Skeletal muscle tissue (tissue), 4 donors: ENCODE results near the gene RASA4. TPM values are rescaled to one million over a fixed set of nuclear protein-coding genes. Genes with fewer than 3 reads are reported as not detected.
A peak's percentile ranks its signal among the peaks of the same experiment; 100 is the strongest.
"Not testable (repeated sequence)": the region's sequence is repeated elsewhere in the genome, so short reads cannot be mapped to it uniquely, and the experiment has no call there.

ENCODE experiments used
- H3K27ac ChIP-seq: one replicate; pipeline ENCODE4 v1.7.0; 2013; ENCODE audit warnings: mild to moderate bottlenecking, low read depth, low read length, inconsistent platforms
- H3K27me3 ChIP-seq, 3 donors: one replicate each; pipeline ENCODE4 v1.7.0; 2013; ENCODE audit warnings: low read length in 3 of 3; ENCODE audit not compliant: control insufficient read depth in 3 of 3, insufficient read depth in 3 of 3
- H3K36me3 ChIP-seq, 3 donors: one replicate each; pipeline ENCODE4 v1.7.0; 2013; ENCODE audit warnings: low read length in 3 of 3; ENCODE audit not compliant: control insufficient read depth in 3 of 3, insufficient read depth in 3 of 3
- H3K4me1 ChIP-seq, 3 donors: one replicate each; pipeline ENCODE4 v1.7.0; 2013; ENCODE audit warnings: low read length in 3 of 3, mild to moderate bottlenecking in 3 of 3; ENCODE audit not compliant: control insufficient read depth in 3 of 3, insufficient read depth in 3 of 3
- H3K4me3 ChIP-seq, 3 donors: one replicate each; pipeline ENCODE4 v1.7.0; 2013; ENCODE audit warnings: low read length in 3 of 3
- H3K9ac ChIP-seq, 3 donors: one replicate each; pipeline ENCODE4 v1.7.0; 2013; ENCODE audit warnings: low read length in 3 of 3, mild to moderate bottlenecking in 3 of 3, moderate library complexity in 2 of 3, low read depth in 1 of 3
- H3K9me3 ChIP-seq, 3 donors: one replicate each; pipeline ENCODE4 v1.7.0; 2013; ENCODE audit warnings: low read length in 3 of 3; ENCODE audit not compliant: control insufficient read depth in 3 of 3
- total RNA-seq: library from RNA; depleted of rRNA; stranded (reverse); fragments of >200 nt; gene quantifications from one replicate; pipeline ENCODE4 v1.2.3, GENCODE V29; 2014
- donor health status: Osteomylitis.

The RASA4 gene
- total RNA-seq, 1 donor from 2014 or later, result 17.2 TPM

GRCh38 chr7:102578486-102578885, 38.1 kb downstream of the RASA4 start:
- H3K4me3 ChIP-seq, H3K27ac ChIP-seq, H3K36me3 ChIP-seq, H3K27me3 ChIP-seq, H3K9me3 ChIP-seq, H3K4me1 ChIP-seq, H3K9ac ChIP-seq: not testable (repeated sequence)

DNA sequence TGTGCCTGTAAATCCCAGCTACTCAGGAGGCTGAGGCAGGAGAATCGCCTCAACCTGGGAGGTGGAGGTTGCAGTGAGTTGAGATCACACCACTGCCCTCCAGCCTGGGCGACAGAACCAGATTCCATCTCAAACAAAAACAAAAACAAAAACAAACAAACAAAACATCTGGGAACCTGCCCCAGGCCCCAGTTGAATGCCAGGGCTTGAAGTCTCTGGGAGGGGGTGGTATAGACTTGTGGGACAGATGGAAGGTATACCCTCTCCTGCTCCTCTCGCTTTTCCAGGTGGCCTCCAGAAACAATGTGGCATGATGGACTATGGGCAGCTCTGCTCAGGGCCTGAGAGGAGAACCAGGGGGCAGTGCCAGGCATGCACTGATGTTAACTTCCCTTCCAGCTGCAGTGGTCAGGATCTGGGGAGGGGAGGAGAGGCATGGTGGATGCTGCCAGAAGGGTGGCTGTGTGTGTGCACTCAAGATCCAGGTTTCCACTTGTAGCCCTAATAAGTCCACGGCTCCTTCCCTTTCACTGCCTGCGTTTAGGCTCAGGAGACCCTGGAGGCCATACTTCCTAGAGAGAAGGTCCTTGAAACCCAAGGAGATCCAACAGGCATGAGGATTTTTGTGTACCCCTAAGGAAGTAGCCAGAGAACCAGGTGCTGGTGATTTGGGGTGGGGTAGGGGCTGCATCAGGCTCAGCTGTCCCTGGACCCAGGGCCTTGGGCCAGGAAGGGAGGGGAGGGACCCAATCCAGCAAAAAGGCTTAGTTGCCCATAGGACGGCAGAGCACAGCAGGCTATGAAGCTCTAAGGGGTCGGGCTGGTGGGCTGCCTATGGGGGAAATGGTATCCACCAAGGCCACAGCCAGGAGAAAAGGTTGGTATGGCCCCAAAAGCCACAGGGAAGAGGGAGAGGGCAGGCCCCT, 39.0 kb downstream of the RASA4 start:
- H3K27me3 ChIP-seq, H3K9me3 ChIP-seq, H3K27ac ChIP-seq, H3K4me3 ChIP-seq, H3K36me3 ChIP-seq, H3K9ac ChIP-seq, H3K4me1 ChIP-seq: not testable (repeated sequence)

DNA sequence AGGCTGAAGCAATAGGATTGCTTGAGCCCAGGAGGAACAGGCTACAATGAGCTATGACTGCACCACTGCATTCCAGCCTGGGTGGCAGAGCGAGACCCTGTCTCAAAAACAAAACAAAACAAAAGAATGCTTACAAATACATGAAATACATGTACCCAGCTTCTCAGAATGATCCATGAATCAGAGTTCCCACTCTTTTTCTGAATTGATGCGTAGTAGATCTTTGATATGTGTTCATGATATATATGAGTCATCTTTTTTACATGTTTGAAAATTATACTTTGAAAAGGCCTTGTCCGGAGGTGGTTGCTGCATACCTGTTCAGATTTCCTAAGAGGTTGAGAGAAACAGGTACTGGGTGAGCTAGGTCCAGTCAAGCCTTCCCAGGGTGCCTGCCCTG, 40.2 kb downstream of the RASA4 start:
- not testable (repeated sequence) for H3K9me3 ChIP-seq, H3K27ac ChIP-seq, H3K9ac ChIP-seq, H3K4me3 ChIP-seq, H3K27me3 ChIP-seq, H3K36me3 ChIP-seq, H3K4me1 ChIP-seq

DNA sequence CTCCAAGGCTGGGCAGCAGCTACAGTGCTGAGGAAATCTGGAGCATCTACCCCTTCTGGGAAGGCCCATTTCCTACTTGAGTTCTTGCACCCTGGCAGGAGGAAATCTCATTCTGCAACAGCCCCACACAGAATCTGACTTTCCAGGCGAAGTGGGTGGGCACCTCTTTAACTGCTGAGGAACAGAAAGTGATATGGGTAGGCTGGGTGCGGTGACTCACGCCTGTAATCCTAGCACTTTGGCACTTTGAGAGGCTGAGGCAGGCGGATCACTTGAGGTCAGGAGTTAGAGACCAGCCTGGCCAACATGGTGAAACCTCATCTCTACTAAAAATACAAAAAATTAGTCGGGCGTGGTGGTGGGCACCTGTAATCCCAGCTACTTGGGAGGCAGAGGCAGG, 41.9 kb downstream of the RASA4 start:
- not testable (repeated sequence) for H3K9me3 ChIP-seq, H3K27ac ChIP-seq, H3K36me3 ChIP-seq, H3K4me1 ChIP-seq, H3K9ac ChIP-seq, H3K4me3 ChIP-seq, H3K27me3 ChIP-seq

DNA sequence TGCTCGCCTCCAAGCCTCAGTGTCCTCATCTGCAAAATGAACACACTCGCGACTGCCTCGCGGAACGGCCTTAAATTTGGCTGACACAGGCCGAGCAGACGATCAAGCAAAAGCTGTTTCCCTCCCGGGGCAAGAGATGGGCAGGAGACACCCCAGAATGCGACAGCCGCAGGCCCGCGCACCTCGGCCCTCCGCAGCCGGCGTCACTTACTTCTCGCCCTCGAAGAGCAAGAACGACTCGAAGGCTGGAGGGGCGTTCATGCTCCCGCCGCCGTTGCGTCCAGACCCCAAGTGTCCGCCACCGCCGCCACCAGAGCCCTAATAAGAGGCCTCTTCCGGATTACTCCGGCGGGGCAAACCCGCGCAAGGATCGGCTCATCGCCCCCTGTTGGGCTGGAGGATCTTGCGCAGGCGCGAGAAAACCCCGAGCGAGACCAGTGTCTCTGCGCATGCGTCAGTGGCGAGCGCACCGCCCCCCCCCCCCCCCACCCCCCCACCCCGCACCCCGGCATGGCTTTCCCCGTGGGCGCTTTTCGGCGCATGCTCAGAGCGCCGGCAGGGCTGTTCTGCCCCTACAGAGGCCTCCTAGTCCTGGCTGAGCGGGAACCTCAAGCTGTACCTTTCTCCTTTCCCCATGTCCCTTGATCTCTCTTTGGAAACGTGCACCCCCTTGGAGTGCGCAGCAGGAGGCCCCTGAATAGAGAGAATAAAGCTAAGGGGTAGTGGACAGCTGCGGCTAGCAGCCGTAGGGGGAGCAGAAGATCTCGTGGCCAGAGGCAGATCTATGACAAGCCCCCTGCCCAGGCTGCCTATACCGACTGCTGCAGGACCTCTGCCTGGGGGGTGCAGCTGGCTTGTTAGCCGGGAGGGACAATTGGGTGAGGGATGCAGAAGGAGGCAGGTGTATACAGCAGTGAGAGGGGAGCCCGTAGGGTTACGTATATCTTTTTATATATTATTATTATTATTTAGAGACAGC, 44.0 kb downstream of the RASA4 start, which contains the start of gene POLR2J3:
Gene POLR2J3, minus strand, starts transcription at position 323 of the 979 bp plus-strand sequence. Its CDS starts 62 bp downstream, at position 261.
- H3K27ac ChIP-seq, H3K9me3 ChIP-seq: not testable (repeated sequence)

GRCh38 chr7:102568620-102569019, 47.9 kb downstream of the RASA4 start:
- H3K27ac ChIP-seq, result not testable (repeated sequence)

More for the DNA sequence above, 44.0 kb downstream of the RASA4 start, which contains the start of gene POLR2J3:
- not testable (repeated sequence) for H3K27me3 ChIP-seq, H3K36me3 ChIP-seq, H3K4me1 ChIP-seq
- Histone ChIP-seq H3K4me3 (peak within 1 kb of the TSS; percentile 77 to 79 (median 78)), H3K9ac (peak within 1 kb of the TSS; percentile 71 to 85 (median 83))

GRCh38 chr7:102550808-102551422, 65.6 kb downstream of the RASA4 start, which contains the start of gene SPDYE2:
TSS of gene SPDYE2 (plus strand) at chr7:102551226. CDS start at chr7:102553256, 2,030 bp downstream.
- H3K4me3 ChIP-seq, H3K27ac ChIP-seq, H3K4me1 ChIP-seq, H3K9me3 ChIP-seq, H3K9ac ChIP-seq, H3K27me3 ChIP-seq, H3K36me3 ChIP-seq: not testable (repeated sequence)

More at GRCh38 chr7:102568620-102569019, 47.9 kb downstream of the RASA4 start:
- not testable (repeated sequence) for H3K4me1 ChIP-seq, H3K27me3 ChIP-seq, H3K9me3 ChIP-seq, H3K36me3 ChIP-seq, H3K9ac ChIP-seq, H3K4me3 ChIP-seq

GRCh38 chr7:102546353-102546752, 70.2 kb downstream of the RASA4 start:
- H3K9ac ChIP-seq, H3K27ac ChIP-seq, H3K9me3 ChIP-seq, H3K4me3 ChIP-seq, H3K36me3 ChIP-seq, H3K27me3 ChIP-seq, H3K4me1 ChIP-seq: not testable (repeated sequence)

DNA sequence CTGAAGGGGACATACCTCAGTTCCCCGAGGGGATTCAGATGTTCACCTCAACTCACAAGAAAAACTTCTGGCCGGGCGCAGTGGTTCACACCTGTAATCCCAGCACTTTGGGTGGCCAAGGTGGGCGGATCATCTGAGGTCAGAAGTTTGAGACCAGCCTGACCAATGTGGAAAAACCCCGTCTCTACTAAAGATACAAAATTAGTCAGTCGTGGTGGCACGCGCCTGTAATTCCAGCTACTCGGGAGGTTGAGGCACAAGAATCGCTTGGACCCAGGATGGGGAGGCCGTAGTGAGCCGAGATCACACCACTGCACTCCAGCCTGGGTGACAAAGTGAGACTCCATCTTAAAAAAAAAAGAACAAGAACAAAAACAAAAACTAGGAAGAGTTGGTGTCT, 71.3 kb downstream of the RASA4 start:
- H3K9ac ChIP-seq, H3K36me3 ChIP-seq, H3K4me1 ChIP-seq, H3K4me3 ChIP-seq, H3K9me3 ChIP-seq, H3K27me3 ChIP-seq, H3K27ac ChIP-seq: not testable (repeated sequence)
